Mesendoderm (in vitro differentiated cells): ENCODE data around the gene GID8.
A peak's percentile ranks its signal among the peaks of the same experiment; 100 is the strongest.

Experiments used
- DNase-seq: peaks from one replicate; pipeline ENCODE4 v3.0.0; 2013
- H2AK5ac ChIP-seq: 2 replicates; pipeline ENCODE4 v1.6.1; 2013; ENCODE audit warnings: low read length, inconsistent platforms
- H2BK120ac ChIP-seq: 2 replicates; pipeline ENCODE4 v1.6.1; 2013; ENCODE audit warnings: low read depth, mild to moderate bottlenecking, low read length, moderate library complexity, mixed read lengths
- H2BK15ac ChIP-seq: replicated peaks from 2 replicates; pipeline ENCODE4 v1.6.1; 2013; ENCODE audit warnings: low read depth, mild to moderate bottlenecking, moderate library complexity
- H2BK5ac ChIP-seq: 2 replicates; pipeline ENCODE4 v1.6.1; 2013; ENCODE audit warnings: low read length, inconsistent platforms
- H3K18ac ChIP-seq: 2 replicates; pipeline ENCODE4 v1.6.1; 2013; ENCODE audit warnings: mild to moderate bottlenecking, low read length, mixed read lengths
- H3K23ac ChIP-seq: one replicate; pipeline ENCODE4 v1.6.1; 2013; ENCODE audit warnings: low read length
- H3K27ac ChIP-seq: 2 replicates; pipeline ENCODE4 v1.5.1; 2013; ENCODE audit warnings: low read depth, mild to moderate bottlenecking, inconsistent platforms, low read length, moderate library complexity
- H3K27me3 ChIP-seq: 2 replicates; pipeline ENCODE4 v1.6.1; 2013; ENCODE audit warnings: low read length, control low read depth, mild to moderate bottlenecking, inconsistent platforms; ENCODE audit not compliant: insufficient read depth, poor library complexity
- H3K36me3 ChIP-seq: 2 replicates; pipeline ENCODE4 v1.6.1; 2013; ENCODE audit warnings: low read length, inconsistent platforms; ENCODE audit not compliant: control insufficient read depth, insufficient read depth
- H3K4ac ChIP-seq: one replicate; pipeline ENCODE4 v1.6.1; 2013; ENCODE audit warnings: low read depth, mild to moderate bottlenecking, low read length, moderate library complexity
- H3K4me1 ChIP-seq: 2 replicates; pipeline ENCODE4 v1.6.1; 2013; ENCODE audit warnings: low read depth, low read length, inconsistent platforms; ENCODE audit not compliant: control insufficient read depth
- H3K4me2 ChIP-seq: 2 replicates; pipeline ENCODE4 v1.6.1; 2013; ENCODE audit warnings: low read length
- H3K4me3 ChIP-seq: 2 replicates; pipeline ENCODE4 v1.5.1; 2013; ENCODE audit warnings: mild to moderate bottlenecking, low read length
- H3K56ac ChIP-seq: one replicate; pipeline ENCODE4 v1.6.1; 2013; ENCODE audit warnings: low read length
- H3K79me1 ChIP-seq: 2 replicates; pipeline ENCODE4 v1.6.1; 2013; ENCODE audit warnings: low read length, inconsistent platforms
- H3K79me2 ChIP-seq: 2 replicates; pipeline ENCODE4 v1.6.1; 2013; ENCODE audit warnings: mild to moderate bottlenecking, low read length; ENCODE audit not compliant: control insufficient read depth, insufficient read depth
- H3K9ac ChIP-seq: 2 replicates; pipeline ENCODE4 v1.6.1; 2013; ENCODE audit warnings: low read length, inconsistent platforms
- H4K5ac ChIP-seq: one replicate; pipeline ENCODE4 v1.6.1; 2013; ENCODE audit warnings: low read length
- H4K8ac ChIP-seq: one replicate; pipeline ENCODE4 v1.6.1; 2013; ENCODE audit warnings: low read depth, mild to moderate bottlenecking, control low read depth, low read length, moderate library complexity
- WGBS: extraction: QIAGEN DNeasy Blood & Tissue Kit; methylation state at CpG from one replicate; pipeline ENCODE4 v1.1.7; 2013; ENCODE audit warnings: low lambda C conversion rate, missing lambda C conversion rate; ENCODE audit not compliant: insufficient coverage; ENCODE audit errors: extremely low coverage; 5-methylcytosine and 5-hydroxymethylcytosine counted together

GID8 gene

GRCh38 chr20:62914970-62915457 lies 22.9 kb upstream of the GID8 start:
- WGBS = no CpG with 5 or more reads among the region's 8 CpGs
- Histone ChIP-seq H2AK5ac (no peak overlapping the region), H3K27ac (no peak overlapping the region), H3K4me1 (peaks cover 12% of the 10 kb centered on the region), H2BK15ac (no peak overlapping the region), H3K23ac (no peak overlapping the region), H3K4me2 (no peak overlapping the region), H3K36me3 (peaks cover 18% of the 10 kb centered on the region), H4K5ac (no peak overlapping the region), H4K8ac (no peak overlapping the region), H2BK5ac (no peak overlapping the region), H3K9ac (no peak overlapping the region), H2BK120ac (no peak overlapping the region), H3K4ac (no peak overlapping the region), H3K79me1 (peaks cover 26% of the 10 kb centered on the region), H3K18ac (no peak overlapping the region), H3K56ac (peak overlapping the region; percentile 58), H3K4me3 (no peak overlapping the region), H3K27me3 (no peaks in the 10 kb centered on the region), H3K79me2 (peaks cover 92% of the 10 kb centered on the region)
- DNase-seq = peak; percentile 98

DNA sequence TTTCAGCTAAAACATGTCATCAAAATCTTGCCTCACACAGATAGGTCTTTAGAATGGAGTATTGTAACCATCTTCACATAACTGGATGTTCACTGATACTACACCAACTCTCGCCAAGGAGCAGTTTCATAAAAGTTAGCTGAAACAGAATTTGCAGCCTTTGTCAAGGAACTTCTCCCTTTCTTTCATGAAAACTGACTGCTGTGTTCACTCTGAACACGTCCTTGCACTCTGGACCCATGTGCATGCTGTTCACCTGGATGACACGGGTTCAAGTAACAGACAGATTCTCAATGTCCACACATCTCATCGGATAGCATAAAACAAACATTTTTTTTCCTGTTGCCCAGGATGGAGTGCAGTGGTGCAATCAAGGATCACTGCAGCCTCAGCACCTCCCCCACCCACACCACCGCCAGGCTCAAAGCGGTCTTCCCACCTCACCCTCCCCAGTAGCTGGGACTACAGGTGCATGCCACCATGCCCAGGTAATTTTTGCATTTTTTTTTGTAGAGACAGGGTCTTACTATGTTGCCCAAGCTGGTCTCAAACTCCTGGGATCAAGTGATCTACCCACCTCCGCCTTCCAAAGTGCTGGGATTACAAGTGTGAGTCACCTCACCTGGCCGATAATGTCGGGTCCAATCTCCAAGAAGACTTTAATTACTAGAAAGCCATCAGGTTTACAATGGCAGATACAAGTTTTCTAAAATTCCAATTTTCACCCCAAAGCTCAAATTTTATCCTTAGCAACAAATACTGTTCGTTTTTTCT lies 21.1 kb upstream of the GID8 start:
- Histone ChIP-seq H3K36me3 (peaks cover 3% of the 10 kb centered on the region), H3K23ac (no peak overlapping the region), H2BK15ac (no peak overlapping the region), H3K27me3 (no peaks in the 10 kb centered on the region), H3K4me1 (peaks cover 16% of the 10 kb centered on the region), H2BK5ac (no peak overlapping the region), H3K79me2 (peaks cover 90% of the 10 kb centered on the region), H2AK5ac (no peak overlapping the region), H3K9ac (no peak overlapping the region), H4K8ac (no peak overlapping the region), H3K56ac (no peak overlapping the region), H4K5ac (no peak overlapping the region), H3K4ac (no peak overlapping the region), H3K18ac (no peak overlapping the region), H3K27ac (no peak overlapping the region), H2BK120ac (no peak overlapping the region), H3K4me3 (no peak overlapping the region), H3K4me2 (no peak overlapping the region), H3K79me1 (peaks cover 18% of the 10 kb centered on the region)
- DNase-seq = no peak
- WGBS = no CpG with 5 or more reads among the region's 10 CpGs

DNA sequence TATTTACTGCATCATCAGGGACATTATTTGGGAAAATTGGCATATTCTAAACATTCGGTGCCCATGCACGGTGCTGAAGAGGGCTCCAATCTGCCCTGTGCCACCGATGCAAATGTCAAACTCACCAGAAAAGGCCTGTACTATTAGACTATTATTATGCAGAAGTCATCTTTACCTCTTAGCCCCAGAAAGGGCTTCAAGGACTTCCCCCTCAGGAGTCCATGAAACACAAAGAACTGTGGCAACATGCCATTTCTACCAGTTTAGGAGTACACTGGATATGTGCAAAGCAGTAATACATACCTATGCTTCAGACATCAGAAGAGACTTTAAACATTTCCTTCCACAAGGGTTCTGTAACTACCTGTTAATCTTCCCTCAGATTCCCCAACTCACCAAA lies 20.2 kb upstream of the GID8 start:
- Histone ChIP-seq H3K23ac (no peak overlapping the region), H3K79me2 (peaks cover 92% of the 10 kb centered on the region), H2BK5ac (no peak overlapping the region), H3K4ac (no peak overlapping the region), H3K9ac (no peak overlapping the region), H3K18ac (no peak overlapping the region), H2BK120ac (no peak overlapping the region), H2AK5ac (no peak overlapping the region), H3K4me1 (peaks cover 16% of the 10 kb centered on the region), H4K5ac (no peak overlapping the region), H2BK15ac (no peak overlapping the region), H3K4me3 (no peak overlapping the region), H3K79me1 (peaks cover 16% of the 10 kb centered on the region), H3K56ac (no peak overlapping the region), H3K36me3 (peaks cover 3% of the 10 kb centered on the region), H4K8ac (no peak overlapping the region), H3K4me2 (no peak overlapping the region), H3K27ac (no peak overlapping the region), H3K27me3 (no peaks in the 10 kb centered on the region)
- no CpG with 5 or more reads among the region's 3 CpGs for WGBS
- DNase-seq = no peak

- Histone ChIP-seq H2AK5ac (no peak overlapping the region), H4K8ac (no peak overlapping the region), H3K27me3 (no peaks in the 10 kb centered on the region), H3K36me3 (peaks cover under 1% of the 10 kb centered on the region), H3K9ac (no peak overlapping the region), H3K79me2 (peaks cover 92% of the 10 kb centered on the region), H2BK120ac (no peak overlapping the region), H3K18ac (no peak overlapping the region), H3K27ac (no peak overlapping the region), H3K79me1 (peaks cover 14% of the 10 kb centered on the region), H2BK15ac (no peak overlapping the region), H3K4me3 (no peak overlapping the region), H3K4ac (no peak overlapping the region), H4K5ac (no peak overlapping the region), H3K4me1 (peaks cover 16% of the 10 kb centered on the region), H3K4me2 (no peak overlapping the region), H3K23ac (no peak overlapping the region), H2BK5ac (no peak overlapping the region), H3K56ac (no peak overlapping the region)
- no CpG with 5 or more reads among the region's 3 CpGs for WGBS
- DNase-seq = no peak
Observed at GRCh38 chr20:62918147-62918546, 19.8 kb upstream of the GID8 start.

- DNase-seq = no peak
- Histone ChIP-seq H3K4me1 (peaks cover 16% of the 10 kb centered on the region), H3K18ac (no peak overlapping the region)
Observed at GRCh38 chr20:62918831-62919230, 19.1 kb upstream of the GID8 start.

More at GRCh38 chr20:62918831-62919230, 19.1 kb upstream of the GID8 start:
- Histone ChIP-seq H3K79me2 (peaks cover 93% of the 10 kb centered on the region), H3K56ac (no peak overlapping the region), H3K23ac (no peak overlapping the region), H3K4ac (no peak overlapping the region), H3K4me2 (no peak overlapping the region), H2BK15ac (no peak overlapping the region), H4K5ac (no peak overlapping the region), H3K27me3 (no peaks in the 10 kb centered on the region), H4K8ac (no peak overlapping the region), H2BK120ac (no peak overlapping the region), H3K79me1 (peaks cover 10% of the 10 kb centered on the region), H2AK5ac (no peak overlapping the region), H3K4me3 (no peak overlapping the region), H3K27ac (no peak overlapping the region), H3K9ac (no peak overlapping the region), H3K36me3 (no peaks in the 10 kb centered on the region), H2BK5ac (no peak overlapping the region)
- WGBS = no CpG with 5 or more reads among the region's 6 CpGs
